Gastrocnemius medialis (tissue), 4 donors: ENCODE measurements around the gene MACROD2.

Source experiments
- POLR2A ChIP-seq, 2 donors: fragments of 450-650 bp; IDR thresholded peaks; one replicate each; pipeline ENCODE4 v1.6.1; 2017; ENCODE audit warnings: antibody characterized with exemption in 2 of 2, mild to moderate bottlenecking in 2 of 2, moderate library complexity in 2 of 2
- TF ChIP-seq, protein P1 (sequence below), 5 experiments: fragments of 450-650 bp in 3 of 5; fragments of 200-600 bp in 2 of 5; sonication (generic) in 2 of 5; IDR thresholded peaks in 4 of 5; conservative IDR thresholded peaks in 1 of 5; 1 replicate in 4 of 5; 2 replicates in 1 of 5; pipeline ENCODE4 v1.5.1; 2016 to 2019; ENCODE audit warnings: antibody characterized with exemption in 5 of 5, mild to moderate bottlenecking in 3 of 5, moderate library complexity in 3 of 5

DNA sequence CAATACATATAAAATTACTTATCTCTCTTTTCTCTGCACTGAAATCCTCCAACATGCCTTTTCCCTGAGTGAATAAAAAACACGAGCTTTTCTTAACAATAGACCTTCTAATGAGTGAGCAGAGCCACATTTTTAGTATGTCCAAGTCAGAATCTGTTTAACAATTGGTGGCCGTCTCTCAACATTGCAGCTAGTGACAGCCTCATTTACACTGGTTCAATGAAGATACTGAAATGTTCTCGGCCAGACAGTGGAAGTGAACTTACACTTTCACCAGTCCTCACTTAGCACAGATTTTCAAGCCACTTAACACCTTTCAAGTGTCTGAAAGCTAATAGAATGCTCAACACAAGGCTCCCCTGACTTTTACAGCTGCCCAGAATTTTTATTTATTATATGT, 1810.8 kb downstream of the MACROD2 start:
- TF ChIP-seq, protein P1, sequence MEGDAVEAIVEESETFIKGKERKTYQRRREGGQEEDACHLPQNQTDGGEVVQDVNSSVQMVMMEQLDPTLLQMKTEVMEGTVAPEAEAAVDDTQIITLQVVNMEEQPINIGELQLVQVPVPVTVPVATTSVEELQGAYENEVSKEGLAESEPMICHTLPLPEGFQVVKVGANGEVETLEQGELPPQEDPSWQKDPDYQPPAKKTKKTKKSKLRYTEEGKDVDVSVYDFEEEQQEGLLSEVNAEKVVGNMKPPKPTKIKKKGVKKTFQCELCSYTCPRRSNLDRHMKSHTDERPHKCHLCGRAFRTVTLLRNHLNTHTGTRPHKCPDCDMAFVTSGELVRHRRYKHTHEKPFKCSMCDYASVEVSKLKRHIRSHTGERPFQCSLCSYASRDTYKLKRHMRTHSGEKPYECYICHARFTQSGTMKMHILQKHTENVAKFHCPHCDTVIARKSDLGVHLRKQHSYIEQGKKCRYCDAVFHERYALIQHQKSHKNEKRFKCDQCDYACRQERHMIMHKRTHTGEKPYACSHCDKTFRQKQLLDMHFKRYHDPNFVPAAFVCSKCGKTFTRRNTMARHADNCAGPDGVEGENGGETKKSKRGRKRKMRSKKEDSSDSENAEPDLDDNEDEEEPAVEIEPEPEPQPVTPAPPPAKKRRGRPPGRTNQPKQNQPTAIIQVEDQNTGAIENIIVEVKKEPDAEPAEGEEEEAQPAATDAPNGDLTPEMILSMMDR (IDR thresholded peaks at IDR 0.05 in 4 of 5, conservative IDR thresholded peaks at IDR 0.05 in 1 of 5) = no peak
- TF ChIP-seq POLR2A (IDR thresholded peaks at IDR 0.05) = no peak
